Measurements from ENCODE around the gene MYO9A.

DNA sequence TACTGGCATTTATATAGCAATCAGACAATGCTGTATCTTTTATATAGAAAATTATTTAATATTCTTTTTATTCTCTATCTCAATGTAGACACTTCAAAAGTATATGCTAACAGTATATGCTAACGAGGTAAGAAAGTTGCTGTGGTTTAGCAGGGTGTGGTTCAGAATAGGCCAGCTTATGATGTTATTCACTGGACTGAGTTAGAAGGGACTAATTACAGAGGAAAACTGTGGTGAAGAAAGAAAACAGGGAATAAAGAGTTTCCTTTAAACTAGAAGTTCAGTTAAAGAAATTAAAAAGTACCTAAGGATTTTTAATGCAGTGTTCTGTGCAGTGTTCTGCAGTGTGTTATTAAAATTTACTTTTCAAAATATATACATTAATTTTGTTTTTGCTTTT, 59.4 kb downstream of the MYO9A start:
- TF ChIP-seq, protein P1, sequence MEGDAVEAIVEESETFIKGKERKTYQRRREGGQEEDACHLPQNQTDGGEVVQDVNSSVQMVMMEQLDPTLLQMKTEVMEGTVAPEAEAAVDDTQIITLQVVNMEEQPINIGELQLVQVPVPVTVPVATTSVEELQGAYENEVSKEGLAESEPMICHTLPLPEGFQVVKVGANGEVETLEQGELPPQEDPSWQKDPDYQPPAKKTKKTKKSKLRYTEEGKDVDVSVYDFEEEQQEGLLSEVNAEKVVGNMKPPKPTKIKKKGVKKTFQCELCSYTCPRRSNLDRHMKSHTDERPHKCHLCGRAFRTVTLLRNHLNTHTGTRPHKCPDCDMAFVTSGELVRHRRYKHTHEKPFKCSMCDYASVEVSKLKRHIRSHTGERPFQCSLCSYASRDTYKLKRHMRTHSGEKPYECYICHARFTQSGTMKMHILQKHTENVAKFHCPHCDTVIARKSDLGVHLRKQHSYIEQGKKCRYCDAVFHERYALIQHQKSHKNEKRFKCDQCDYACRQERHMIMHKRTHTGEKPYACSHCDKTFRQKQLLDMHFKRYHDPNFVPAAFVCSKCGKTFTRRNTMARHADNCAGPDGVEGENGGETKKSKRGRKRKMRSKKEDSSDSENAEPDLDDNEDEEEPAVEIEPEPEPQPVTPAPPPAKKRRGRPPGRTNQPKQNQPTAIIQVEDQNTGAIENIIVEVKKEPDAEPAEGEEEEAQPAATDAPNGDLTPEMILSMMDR (IDR thresholded peaks at IDR 0.05) = no peak
- TF ChIP-seq POLR2AphosphoS5 (IDR thresholded peaks at IDR 0.05; ENCODE audit: low read depth, low read length) (no peak), SIN3A (IDR thresholded peaks at IDR 0.05; ENCODE audit: borderline replicate concordance, insufficient read depth, low read depth, low read length) (no peak)
- TF ChIP-seq, protein P2, sequence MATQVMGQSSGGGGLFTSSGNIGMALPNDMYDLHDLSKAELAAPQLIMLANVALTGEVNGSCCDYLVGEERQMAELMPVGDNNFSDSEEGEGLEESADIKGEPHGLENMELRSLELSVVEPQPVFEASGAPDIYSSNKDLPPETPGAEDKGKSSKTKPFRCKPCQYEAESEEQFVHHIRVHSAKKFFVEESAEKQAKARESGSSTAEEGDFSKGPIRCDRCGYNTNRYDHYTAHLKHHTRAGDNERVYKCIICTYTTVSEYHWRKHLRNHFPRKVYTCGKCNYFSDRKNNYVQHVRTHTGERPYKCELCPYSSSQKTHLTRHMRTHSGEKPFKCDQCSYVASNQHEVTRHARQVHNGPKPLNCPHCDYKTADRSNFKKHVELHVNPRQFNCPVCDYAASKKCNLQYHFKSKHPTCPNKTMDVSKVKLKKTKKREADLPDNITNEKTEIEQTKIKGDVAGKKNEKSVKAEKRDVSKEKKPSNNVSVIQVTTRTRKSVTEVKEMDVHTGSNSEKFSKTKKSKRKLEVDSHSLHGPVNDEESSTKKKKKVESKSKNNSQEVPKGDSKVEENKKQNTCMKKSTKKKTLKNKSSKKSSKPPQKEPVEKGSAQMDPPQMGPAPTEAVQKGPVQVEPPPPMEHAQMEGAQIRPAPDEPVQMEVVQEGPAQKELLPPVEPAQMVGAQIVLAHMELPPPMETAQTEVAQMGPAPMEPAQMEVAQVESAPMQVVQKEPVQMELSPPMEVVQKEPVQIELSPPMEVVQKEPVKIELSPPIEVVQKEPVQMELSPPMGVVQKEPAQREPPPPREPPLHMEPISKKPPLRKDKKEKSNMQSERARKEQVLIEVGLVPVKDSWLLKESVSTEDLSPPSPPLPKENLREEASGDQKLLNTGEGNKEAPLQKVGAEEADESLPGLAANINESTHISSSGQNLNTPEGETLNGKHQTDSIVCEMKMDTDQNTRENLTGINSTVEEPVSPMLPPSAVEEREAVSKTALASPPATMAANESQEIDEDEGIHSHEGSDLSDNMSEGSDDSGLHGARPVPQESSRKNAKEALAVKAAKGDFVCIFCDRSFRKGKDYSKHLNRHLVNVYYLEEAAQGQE (IDR thresholded peaks at IDR 0.05; ENCODE audit: insufficient read depth in 1 of 2, low read depth in 2 of 2, low read length in 1 of 2) = no peak

Measured in Panc1 (cell line).